RWPE2 (cell line): ENCODE measurements around the gene FLNC.
A peak's percentile ranks its signal among the peaks of the same experiment; 100 is the strongest.

ENCODE experiments used
- ATAC-seq: fragments of 200-7000 bp; cut with Tn5 transposase; 3 replicates; pipeline ENCODE4 v1.9.1; 2021; ENCODE audit warnings: low read depth
- DNase-seq: peaks from one replicate; pipeline ENCODE4 v3.0.0-alpha.2; 2020; ENCODE audit warnings: low spot score
- H3K27ac ChIP-seq: fragments of 450-650 bp; 2 replicates; pipeline ENCODE4 v1.5.1; 2017; ENCODE audit warnings: mild to moderate bottlenecking; ENCODE audit not compliant: poor library complexity, severe bottlenecking
- H3K27me3 ChIP-seq: fragments of 250-450 bp; sonication (Bioruptor Pico); 2 replicates; pipeline ENCODE4 v1.5.1; 2021; ENCODE audit warnings: mild to moderate bottlenecking, moderate library complexity; ENCODE audit not compliant: insufficient read depth, poor library complexity, severe bottlenecking
- H3K36me3 ChIP-seq: fragments of 250-450 bp; sonication (Bioruptor Pico); 2 replicates; pipeline ENCODE4 v1.5.1; 2020; ENCODE audit warnings: low read depth, mild to moderate bottlenecking, moderate library complexity
- H3K4me1 ChIP-seq: fragments of 250-450 bp; sonication (Bioruptor Pico); 2 replicates; pipeline ENCODE4 v1.5.1; 2021; ENCODE audit warnings: mild to moderate bottlenecking, moderate library complexity; ENCODE audit not compliant: insufficient read depth, poor library complexity, severe bottlenecking
- H3K4me3 ChIP-seq: fragments of 250-450 bp; sonication (Bioruptor Pico); 2 replicates; pipeline ENCODE4 v1.5.1; 2021; ENCODE audit warnings: mild to moderate bottlenecking, moderate library complexity; ENCODE audit not compliant: severe bottlenecking
- H3K9me3 ChIP-seq: fragments of 250-450 bp; sonication (Bioruptor Pico); 2 replicates; pipeline ENCODE4 v1.5.1; 2021; ENCODE audit warnings: mild to moderate bottlenecking, moderate library complexity; ENCODE audit not compliant: severe bottlenecking
- CTCF ChIP-seq: fragments of 450-650 bp; IDR thresholded peaks from one replicate; pipeline ENCODE4 v1.5.1; 2017; ENCODE audit warnings: mild to moderate bottlenecking, moderate library complexity; ENCODE audit not compliant: poor library complexity, severe bottlenecking

The FLNC gene

GRCh38 chr7:128835231-128835751 lies 5.1 kb downstream of the FLNC start:
- DNase-seq, result no peak
- Histone ChIP-seq H3K4me1 (no peaks in the 10 kb centered on the region), H3K27ac (no peak overlapping the region), H3K4me3 (no peak overlapping the region), H3K36me3 (no peaks in the 10 kb centered on the region), H3K9me3 (no peaks in the 10 kb centered on the region), H3K27me3 (peaks cover 4% of the 10 kb centered on the region)
- no peak for TF ChIP-seq CTCF
- ATAC-seq, result no peak

- no peaks in the 10 kb centered on the region for H3K4me1 ChIP-seq
- no peaks in the 10 kb centered on the region for H3K36me3 ChIP-seq
- no peak for DNase-seq
- no peak overlapping the region for H3K4me3 ChIP-seq
- H3K27me3 ChIP-seq, result no peaks in the 10 kb centered on the region
- no peak overlapping the region for H3K27ac ChIP-seq
- no peak for ATAC-seq
- no peak for TF ChIP-seq CTCF
- H3K9me3 ChIP-seq, result no peaks in the 10 kb centered on the region
Measured at GRCh38 chr7:128835790-128836641, 5.8 kb downstream of the FLNC start.

GRCh38 chr7:128836729-128837348 lies 6.6 kb downstream of the FLNC start:
- H3K27me3 ChIP-seq, result no peaks in the 10 kb centered on the region
- peak; percentile 52 for DNase-seq
- H3K27ac ChIP-seq, result no peak overlapping the region
- H3K9me3 ChIP-seq, result no peaks in the 10 kb centered on the region
- H3K4me3 ChIP-seq, result no peak overlapping the region
- ATAC-seq, result no peak
- H3K36me3 ChIP-seq, result no peaks in the 10 kb centered on the region
- H3K4me1 ChIP-seq, result no peaks in the 10 kb centered on the region
- no peak for TF ChIP-seq CTCF

GRCh38 chr7:128837521-128837921 lies 7.3 kb downstream of the FLNC start:
- ATAC-seq (no peak), DNase-seq (peak; percentile 59)
- no peak overlapping the region for H3K27ac ChIP-seq
- no peaks in the 10 kb centered on the region for H3K4me1 ChIP-seq
- H3K36me3 ChIP-seq, result no peaks in the 10 kb centered on the region
- TF ChIP-seq CTCF, result no peak
- no peak overlapping the region for H3K4me3 ChIP-seq
- no peaks in the 10 kb centered on the region for H3K27me3 ChIP-seq
- no peaks in the 10 kb centered on the region for H3K9me3 ChIP-seq
